ENCODE results near the gene SYT8. TPM values are rescaled to one million over a fixed set of nuclear protein-coding genes. Genes with fewer than 3 reads are reported as not detected.

The SYT8 gene
- total and polyA plus RNA-seq, 10 donors = 0.83 TPM; not detected in 9

DNA sequence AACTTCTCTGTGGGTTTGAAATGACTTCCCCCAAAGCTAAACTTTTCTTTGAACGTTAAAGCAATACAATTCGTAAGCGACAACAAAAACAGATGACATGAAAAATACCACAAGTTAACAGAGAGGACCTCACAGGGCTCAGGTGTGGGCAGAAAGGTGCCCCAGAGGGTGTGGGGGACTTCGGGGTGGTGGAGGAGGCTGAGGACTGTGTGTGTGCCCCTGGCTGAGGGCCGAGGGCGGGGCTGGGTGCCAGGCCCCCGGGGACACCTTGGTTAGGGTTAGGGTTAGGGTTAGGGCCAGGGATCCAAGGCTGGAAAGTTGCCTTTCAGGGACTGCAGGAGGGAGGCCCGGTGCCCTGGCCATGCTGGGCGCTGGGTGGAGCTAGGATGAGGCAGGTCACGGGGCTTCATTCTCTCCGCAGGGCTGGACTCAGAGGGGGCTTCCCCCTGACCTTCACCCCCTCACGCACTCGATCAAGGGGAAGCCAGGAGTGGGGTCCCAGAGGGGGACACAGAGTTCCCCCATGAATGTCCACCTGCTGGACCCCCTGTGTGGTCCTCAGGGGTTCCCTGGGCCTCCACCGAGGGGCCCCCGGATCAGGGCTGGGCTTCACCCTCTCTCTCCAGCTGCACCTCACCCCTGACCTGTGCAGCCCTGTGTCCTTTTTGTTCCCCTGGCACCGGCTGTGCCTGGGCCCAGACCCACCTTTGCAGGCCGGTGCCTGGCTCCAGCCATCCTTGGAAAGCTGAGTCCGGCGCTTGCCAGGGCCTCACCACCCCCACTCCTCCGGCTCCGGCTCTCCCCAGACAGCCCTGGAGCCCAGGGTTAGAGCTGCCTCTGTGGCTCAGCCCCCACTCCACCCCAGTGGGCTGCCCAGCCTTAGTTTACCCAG lies 11.0 kb downstream of the SYT8 start:
- 61 to 68% (median 62%) methylated on average over 20 to 21 of the region's 21 CpGs for WGBS, 5 donors
- TF ChIP-seq POLR2AphosphoS5 (IDR thresholded peaks at IDR 0.05) = peak in 1 of 3 donors; percentile 18
- TF ChIP-seq, protein P1, sequence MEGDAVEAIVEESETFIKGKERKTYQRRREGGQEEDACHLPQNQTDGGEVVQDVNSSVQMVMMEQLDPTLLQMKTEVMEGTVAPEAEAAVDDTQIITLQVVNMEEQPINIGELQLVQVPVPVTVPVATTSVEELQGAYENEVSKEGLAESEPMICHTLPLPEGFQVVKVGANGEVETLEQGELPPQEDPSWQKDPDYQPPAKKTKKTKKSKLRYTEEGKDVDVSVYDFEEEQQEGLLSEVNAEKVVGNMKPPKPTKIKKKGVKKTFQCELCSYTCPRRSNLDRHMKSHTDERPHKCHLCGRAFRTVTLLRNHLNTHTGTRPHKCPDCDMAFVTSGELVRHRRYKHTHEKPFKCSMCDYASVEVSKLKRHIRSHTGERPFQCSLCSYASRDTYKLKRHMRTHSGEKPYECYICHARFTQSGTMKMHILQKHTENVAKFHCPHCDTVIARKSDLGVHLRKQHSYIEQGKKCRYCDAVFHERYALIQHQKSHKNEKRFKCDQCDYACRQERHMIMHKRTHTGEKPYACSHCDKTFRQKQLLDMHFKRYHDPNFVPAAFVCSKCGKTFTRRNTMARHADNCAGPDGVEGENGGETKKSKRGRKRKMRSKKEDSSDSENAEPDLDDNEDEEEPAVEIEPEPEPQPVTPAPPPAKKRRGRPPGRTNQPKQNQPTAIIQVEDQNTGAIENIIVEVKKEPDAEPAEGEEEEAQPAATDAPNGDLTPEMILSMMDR (IDR thresholded peaks at IDR 0.05 in 8 of 11, conservative IDR thresholded peaks at IDR 0.05 in 3 of 11) = no peak
- Histone ChIP-seq H3K27me3 (replicated peaks in 1 of 7) (no peaks in the 10 kb centered on the region), H3K27ac (peak overlapping the region; percentile 1 to 94 (median 88)), H3K4me1 (peaks cover 36 to 100% (median 88%) of the 10 kb centered on the region in 6 donors), H3K36me3 (no peaks in the 10 kb centered on the region), H3K4me3 (peak overlapping the region in 1 of 8 donors; percentile 55), H3K9me3 (no peaks in the 10 kb centered on the region)
- intact Hi-C loops (cut with DNase I; ENCODE audit: low total_unique reads) = no loop called here
- DNase-seq = peak; percentile 81

DNA sequence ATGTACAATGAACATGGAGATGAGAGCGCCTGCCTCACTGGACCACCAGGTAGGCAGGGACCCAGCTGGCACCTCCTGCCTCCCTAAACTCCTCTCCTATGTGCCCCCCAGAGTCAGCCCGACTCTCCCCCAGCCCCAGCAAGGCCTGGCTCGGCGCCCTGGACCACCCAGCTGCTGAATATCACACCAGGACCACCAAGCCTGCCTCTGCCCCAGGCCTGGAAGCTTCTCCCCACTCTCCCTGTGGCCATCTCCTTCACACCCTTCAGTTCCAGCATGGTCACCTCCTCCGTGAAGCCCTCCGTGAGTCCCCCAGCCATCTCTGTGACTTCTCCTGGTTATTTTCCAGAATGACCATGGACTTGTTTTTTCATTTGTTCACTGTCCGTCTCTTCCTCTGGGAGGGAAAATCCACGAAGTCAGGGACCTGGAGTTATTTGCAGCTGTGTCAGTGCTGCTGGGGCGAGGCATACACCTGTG lies 11.7 kb downstream of the SYT8 start:
- TF ChIP-seq, protein P1 (IDR thresholded peaks at IDR 0.05 in 8 of 11, conservative IDR thresholded peaks at IDR 0.05 in 3 of 11) = no peak
- no peak for TF ChIP-seq POLR2AphosphoS5 (IDR thresholded peaks at IDR 0.05)
- TF ChIP-seq POLR2A (IDR thresholded peaks at IDR 0.05) = no peak
- H3K27me3 ChIP-seq (replicated peaks in 1 of 7) = no peaks in the 10 kb centered on the region
- 88 to 96% (median 93%) methylated on average over 8 to 9 of the region's 9 CpGs for WGBS, 5 donors
- intact Hi-C loops (cut with DNase I; ENCODE audit: low total_unique reads) = no loop called here
- peak; percentile 78 for DNase-seq
- no peak overlapping the region for H3K4me3 ChIP-seq
- peaks cover 38 to 100% (median 88%) of the 10 kb centered on the region in 6 donors for H3K4me1 ChIP-seq
- H3K27ac ChIP-seq = peak overlapping the region in 7 of 8 donors; percentile 84 to 94 (median 91)
- no peaks in the 10 kb centered on the region for H3K9me3 ChIP-seq
- no peaks in the 10 kb centered on the region for H3K36me3 ChIP-seq

DNA sequence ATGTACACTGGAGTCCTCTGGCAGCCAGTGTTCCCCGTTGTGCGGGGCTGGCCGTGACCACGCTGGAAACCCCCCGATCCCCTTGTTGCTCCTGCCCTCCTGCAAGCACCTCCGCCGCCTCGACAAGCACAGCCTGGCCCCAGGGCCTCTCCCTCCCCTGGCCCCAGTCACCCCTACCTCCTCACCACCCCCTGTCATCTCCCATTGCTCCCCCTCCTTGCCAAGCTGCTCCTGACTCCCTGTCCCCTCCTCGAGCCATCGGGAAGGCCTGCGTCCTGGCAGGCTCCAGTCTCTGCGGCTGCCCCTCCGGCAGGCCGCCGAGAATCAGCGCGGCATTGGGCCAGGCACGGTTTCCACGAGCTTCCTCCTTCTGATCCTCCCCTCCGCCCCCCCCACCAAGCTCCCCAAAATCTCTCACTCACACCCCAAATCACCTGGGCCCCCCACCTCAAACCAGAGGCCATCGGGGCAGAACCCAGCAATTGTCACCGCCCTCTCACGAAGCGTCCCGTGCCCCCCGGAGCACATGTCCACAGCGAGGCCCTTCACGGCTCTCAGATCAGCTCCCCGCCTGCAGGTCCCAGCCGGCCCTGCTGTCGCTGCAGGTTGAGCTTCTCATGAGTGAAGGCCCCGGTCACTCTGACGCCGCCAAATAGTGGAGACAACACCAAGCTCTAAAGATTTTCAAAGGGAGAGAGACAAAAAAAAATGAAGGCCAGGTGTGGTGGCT lies 12.4 kb downstream of the SYT8 start:
- DNase-seq = peak; percentile 78
- H3K36me3 ChIP-seq = no peaks in the 10 kb centered on the region
- WGBS, 5 donors = 85 to 92% (median 87%) methylated on average over 34 of the region's 34 CpGs
- H3K27me3 ChIP-seq (replicated peaks in 1 of 7) = no peaks in the 10 kb centered on the region
- H3K4me1 ChIP-seq = peaks cover 44 to 100% (median 88%) of the 10 kb centered on the region in 6 donors
- TF ChIP-seq POLR2A (IDR thresholded peaks at IDR 0.05) (no peak), POLR2AphosphoS5 (IDR thresholded peaks at IDR 0.05) (no peak)
- TF ChIP-seq, protein P1 (IDR thresholded peaks at IDR 0.05 in 8 of 11, conservative IDR thresholded peaks at IDR 0.05 in 3 of 11) = no peak
- H3K4me3 ChIP-seq = no peak overlapping the region
- no peaks in the 10 kb centered on the region for H3K9me3 ChIP-seq
- intact Hi-C loops (cut with DNase I; ENCODE audit: low total_unique reads) = no loop called here
- peak overlapping the region in 6 of 8 donors; percentile 84 to 94 (median 92) for H3K27ac ChIP-seq
